H1 (cell line): Measurements from ENCODE around the gene ASCL5. TPM values are rescaled to one million over a fixed set of nuclear protein-coding genes. Genes with fewer than 3 reads are reported as not detected.

ENCODE experiments used
- CTCF ChIA-PET: fragments of 300-600 bp; sonication (Branson Sonifier 250); formaldehyde crosslinking; loops from one replicate; lab custom pipeline; 2021; ENCODE audit not compliant: partially characterized antibody; lab: Charles Lee
- POLR2A ChIA-PET: fragments of 300-600 bp; sonication (Branson Sonifier 250); formaldehyde crosslinking; loops from one replicate; lab custom pipeline; 2021; ENCODE audit warnings: inconsistent platforms; ENCODE audit not compliant: partially characterized antibody; lab: Charles Lee
- DNase-seq, 2 experiments: peaks; one replicate each; pipeline versions ENCODE4 v3.0.0 to v3.0.0-alpha.2; 2010 to 2022; ENCODE audit warnings: low spot score in 2 of 2, low read depth in 1 of 2, mixed read lengths in 1 of 2
- FAIRE-seq: peaks from 2 replicates; lab custom pipeline; 2011; peaks lifted over from hg19 to GRCh38; lab: Jason Lieb, UNC
- H2AFZ ChIP-seq: 2 replicates; pipeline ENCODE4 v1.8.1; 2012; ENCODE audit warnings: low read length, inconsistent platforms
- H2AK5ac ChIP-seq: 2 replicates; pipeline ENCODE4 v1.6.1; 2013; ENCODE audit warnings: low read depth, low read length
- H2BK120ac ChIP-seq: replicated peaks from 2 replicates; pipeline ENCODE3; 2013; ENCODE audit warnings: low read depth, low read length, inconsistent platforms
- H2BK12ac ChIP-seq: 2 replicates; pipeline ENCODE4 v1.6.1; 2013; ENCODE audit warnings: low read depth, low read length
- H2BK15ac ChIP-seq: 2 replicates; pipeline ENCODE4 v1.6.1; 2013; ENCODE audit warnings: low read length
- H2BK20ac ChIP-seq: 2 replicates; pipeline ENCODE4 v1.6.1; 2013; ENCODE audit warnings: low read length
- H2BK5ac ChIP-seq: 2 replicates; pipeline ENCODE4 v1.6.1; 2013; ENCODE audit warnings: low read depth, low read length
- H3K14ac ChIP-seq: 2 replicates; pipeline ENCODE4 v1.6.1; 2013; ENCODE audit warnings: inconsistent platforms; ENCODE audit not compliant: insufficient read length
- H3K18ac ChIP-seq: 2 replicates; pipeline ENCODE4 v1.6.1; 2013; ENCODE audit warnings: low read length; ENCODE audit errors: extremely low read depth
- H3K23ac ChIP-seq: 2 replicates; pipeline ENCODE4 v1.6.1; 2013; ENCODE audit warnings: inconsistent platforms; ENCODE audit not compliant: insufficient read length
- H3K23me2 ChIP-seq: 2 replicates; pipeline ENCODE4 v1.6.1; 2013; ENCODE audit warnings: low read depth, low read length
- H3K27ac ChIP-seq: 2 replicates; pipeline ENCODE4 v1.6.1; 2011; ENCODE audit warnings: low read depth, low read length, inconsistent platforms
- H3K27me3 ChIP-seq, 4 experiments: replicated peaks in 1 of 4; 1 replicate in 1 of 4; 2 replicates in 3 of 4; pipeline versions ENCODE4 v1.6.1 to v1.8.1; 2011 to 2013; ENCODE audit warnings: low read length in 3 of 4, mild to moderate bottlenecking in 3 of 4, inconsistent platforms in 2 of 4, mixed read lengths in 2 of 4, moderate library complexity in 1 of 4; ENCODE audit not compliant: control insufficient read depth in 3 of 4, insufficient read depth in 3 of 4; ENCODE audit errors: extremely low read depth in 1 of 4
- H3K36me3 ChIP-seq, 4 experiments: 2 replicates each; pipeline versions ENCODE4 v1.6.1 to v1.8.1; 2011 to 2013; ENCODE audit warnings: mild to moderate bottlenecking in 4 of 4, low read length in 3 of 4, moderate library complexity in 2 of 4, control low read depth in 1 of 4, inconsistent platforms in 1 of 4; ENCODE audit not compliant: insufficient read depth in 4 of 4, control insufficient read depth in 2 of 4
- H3K4ac ChIP-seq: replicated peaks from 2 replicates; pipeline ENCODE3; 2013; ENCODE audit warnings: low read length, low read depth, mixed read lengths, inconsistent platforms; ENCODE audit not compliant: insufficient read length
- H3K4me1 ChIP-seq, 4 experiments: replicated peaks in 1 of 4; 1 replicate in 1 of 4; 2 replicates in 3 of 4; pipeline versions ENCODE4 v1.6.1 to v1.8.1; 2011 to 2013; ENCODE audit warnings: low read length in 3 of 4, inconsistent platforms in 2 of 4, mixed read lengths in 1 of 4; ENCODE audit not compliant: insufficient read depth in 4 of 4, control insufficient read depth in 3 of 4
- H3K4me2 ChIP-seq, 2 experiments: 2 replicates each; pipeline versions ENCODE4 v1.6.1 to v1.8.1; 2011 to 2013; ENCODE audit warnings: low read depth in 2 of 2, low read length in 2 of 2, control low read depth in 1 of 2, inconsistent platforms in 1 of 2, mild to moderate bottlenecking in 1 of 2; ENCODE audit not compliant: insufficient read depth in 1 of 2
- H3K4me3 ChIP-seq, 4 experiments: fragments of 200-600, 300-600 bp in 1 of 4; sonication (generic), shearing (Covaris generic), sonication (Bioruptor Twin) in 1 of 4; 2 replicates each; pipeline versions ENCODE4 v1.5.1 to v1.8.1; 2011 to 2016; ENCODE audit warnings: low read length in 4 of 4, low read depth in 3 of 4, control low read depth in 2 of 4, inconsistent platforms in 2 of 4, mild to moderate bottlenecking in 2 of 4, mixed read lengths in 1 of 4, moderate library complexity in 1 of 4; ENCODE audit not compliant: insufficient read depth in 2 of 4; ENCODE audit errors: extremely low read depth in 1 of 4
- H3K56ac ChIP-seq: replicated peaks from 2 replicates; pipeline ENCODE3; 2013; ENCODE audit warnings: low read depth, mild to moderate bottlenecking, mixed read lengths, low read length, inconsistent platforms; ENCODE audit not compliant: insufficient read length
- H3K79me1 ChIP-seq: 2 replicates; pipeline ENCODE4 v1.6.1; 2013; ENCODE audit warnings: low read depth, low read length, control low read depth
- H3K79me2 ChIP-seq, 2 experiments: 2 replicates each; pipeline versions ENCODE4 v1.6.1 to v1.8.1; 2012 to 2013; ENCODE audit warnings: low read length in 2 of 2, mild to moderate bottlenecking in 2 of 2, inconsistent platforms in 1 of 2; ENCODE audit not compliant: insufficient read depth in 2 of 2, control insufficient read depth in 1 of 2
- H3K9ac ChIP-seq, 4 experiments: replicated peaks in 1 of 4; 1 replicate in 1 of 4; 2 replicates in 3 of 4; pipeline versions ENCODE4 v1.6.1 to v1.8.1; 2011 to 2013; ENCODE audit warnings: low read depth in 3 of 4, low read length in 3 of 4, control low read depth in 2 of 4, mild to moderate bottlenecking in 2 of 4, moderate library complexity in 2 of 4, inconsistent platforms in 1 of 4; ENCODE audit errors: extremely low read depth in 1 of 4
- H3K9me3 ChIP-seq, 2 experiments: 2 replicates each; pipeline versions ENCODE4 v1.6.1 to v1.8.1; 2012 to 2013; ENCODE audit warnings: mild to moderate bottlenecking in 2 of 2, moderate library complexity in 2 of 2, control low read depth in 1 of 2, inconsistent platforms in 1 of 2, low read depth in 1 of 2, low read length in 1 of 2, mixed read lengths in 1 of 2; ENCODE audit not compliant: insufficient read depth in 2 of 2
- H4K20me1 ChIP-seq, 2 experiments: replicated peaks in 1 of 2; 2 replicates each; pipeline versions ENCODE3 to v1.8.1; 2011 to 2013; ENCODE audit warnings: inconsistent platforms in 2 of 2, low read length in 2 of 2, mild to moderate bottlenecking in 1 of 2; ENCODE audit not compliant: insufficient read depth in 2 of 2, control insufficient read depth in 1 of 2
- H4K5ac ChIP-seq: 2 replicates; pipeline ENCODE4 v1.6.1; 2013; ENCODE audit warnings: low read length, low read depth, mixed read lengths, inconsistent platforms; ENCODE audit not compliant: insufficient read length
- H4K8ac ChIP-seq: 2 replicates; pipeline ENCODE4 v1.8.0; 2013; ENCODE audit warnings: mild to moderate bottlenecking, moderate library complexity, low read length, inconsistent platforms; ENCODE audit not compliant: insufficient read depth; ENCODE audit errors: extremely low read depth
- H4K91ac ChIP-seq: replicated peaks from 2 replicates; pipeline ENCODE3; 2013; ENCODE audit warnings: low read length, mixed read lengths, inconsistent platforms; ENCODE audit not compliant: insufficient read length
- BACH1 ChIP-seq: IDR thresholded peaks from 2 replicates; pipeline ENCODE4 v1.6.1; 2012; ENCODE audit warnings: low read length, improper control_type of control experiment
- CEBPB ChIP-seq: IDR thresholded peaks from 2 replicates; pipeline ENCODE4 v1.6.1; 2012; ENCODE audit warnings: low read depth, low read length
- CHD1 ChIP-seq: IDR thresholded peaks from 2 replicates; pipeline ENCODE4 v1.6.1; 2012; ENCODE audit warnings: low read depth, low read length, improper control_type of control experiment
- CREB1 ChIP-seq: IDR thresholded peaks from 2 replicates; pipeline ENCODE4 v1.6.1; 2012; ENCODE audit warnings: inconsistent platforms
- EP300 ChIP-seq, 2 experiments: IDR thresholded peaks; 1 replicate in 1 of 2; 2 replicates in 1 of 2; pipeline ENCODE4 v1.6.1; 2011 to 2012; ENCODE audit warnings: low read depth in 2 of 2, low read length in 2 of 2, mild to moderate bottlenecking in 2 of 2, borderline replicate concordance in 1 of 2, inconsistent platforms in 1 of 2, moderate library complexity in 1 of 2
- RFX5 ChIP-seq: IDR thresholded peaks from 2 replicates; pipeline ENCODE4 v1.6.1; 2011; ENCODE audit warnings: low read depth, low read length, improper control_type of control experiment, borderline replicate concordance
- TAF7 ChIP-seq: optimal IDR thresholded peaks from 2 replicates; pipeline ENCODE3; 2011; ENCODE audit warnings: low read depth, mild to moderate bottlenecking, inconsistent platforms, low read length, moderate library complexity, borderline replicate concordance
- TEAD4 ChIP-seq: IDR thresholded peaks from 2 replicates; pipeline ENCODE4 v1.6.1; 2012; ENCODE audit warnings: low read depth, low read length, inconsistent platforms, mixed read lengths
- YY1 ChIP-seq: IDR thresholded peaks from 2 replicates; pipeline ENCODE4 v1.6.1; 2011; ENCODE audit warnings: low read depth, mild to moderate bottlenecking, low read length
- whole genome bisulfite sequencing, 2 experiments: shearing (Covaris generic) in 1 of 2; methylation state at CpG; one replicate each; pipeline versions ENCODE4 v1.1.6 to v1.1.7; 2013 to 2015; ENCODE audit warnings: low lambda C conversion rate in 2 of 2, mixed read lengths in 2 of 2, inconsistent platforms in 1 of 2, low coverage in 1 of 2, missing lambda C conversion rate in 1 of 2; ENCODE audit not compliant: insufficient replicate concordance in 2 of 2, insufficient coverage in 1 of 2, insufficient read length in 1 of 2; ENCODE audit errors: extremely low coverage in 1 of 2, missing lambda C conversion rate in 1 of 2; 5-methylcytosine and 5-hydroxymethylcytosine counted together
- polyA plus RNA-seq, 7 experiments: library from polyadenylated mRNA; depleted of rRNA in 3 of 7; stranded (reverse) in 5 of 7; unstranded in 2 of 7; fragments of >200 nt in 5 of 7; fragments of 200-250 nt in 2 of 7; gene quantifications; 1 replicate in 5 of 7; 2 replicates in 1 of 7; 4 replicates in 1 of 7; pipeline versions ENCODE4 v1.2.1 to v1.2.3, GENCODE V29; 2011 to 2013; ENCODE audit warnings: missing spikeins in 2 of 7, mixed read lengths in 2 of 7
- total RNA-seq: library from RNA; stranded (reverse); fragmentation: NEBNext Ultra II Directional; extraction: Animal tissue kit (Norgen Biotek cat#: 25700); gene quantifications from 2 replicates; pipeline ENCODE4 v1.2.1, GENCODE V29; 2021

Gene ASCL5
- total and polyA plus RNA-seq, 2 of the 8 experiments (the other 6 are each of a cell fraction or from before 2014, with no cell fraction given) = 0.29 to 0.41 TPM

DNA sequence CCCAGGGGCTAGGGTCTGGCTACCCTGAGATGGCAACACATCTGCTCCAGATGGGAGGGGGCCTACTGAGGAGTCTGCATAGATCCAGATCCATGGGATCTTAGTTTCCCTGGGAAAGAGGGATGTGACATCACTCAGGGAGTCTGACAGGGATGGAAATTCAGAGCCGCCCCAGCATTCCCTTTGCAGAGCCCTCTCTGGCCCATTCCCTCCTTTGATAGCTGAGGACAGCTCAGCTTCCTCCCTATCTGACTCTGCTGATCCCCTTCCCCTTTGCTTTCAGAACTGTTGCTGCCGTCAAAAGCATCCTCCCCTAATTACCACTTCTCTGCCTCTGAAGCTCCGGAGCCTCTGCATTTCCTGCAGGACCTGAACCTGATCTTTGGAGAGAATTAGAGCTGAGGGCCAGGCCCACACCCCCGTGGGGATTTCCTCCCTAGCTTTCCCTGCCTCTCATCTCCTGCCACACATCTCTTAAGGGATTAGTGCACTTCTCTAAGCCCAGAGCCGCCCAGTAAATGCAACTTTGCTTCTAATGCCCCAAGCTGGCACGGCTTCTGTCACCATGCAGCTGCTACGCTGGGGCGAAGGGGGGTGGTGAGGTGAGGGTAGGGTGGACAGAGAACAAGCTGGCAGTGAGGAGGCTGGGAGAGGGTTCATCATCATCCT is 9.5 kb upstream of the ASCL5 start:
- Histone ChIP-seq H3K4me3 (no peak overlapping the region), H3K79me1 (no peaks in the 10 kb centered on the region; the same call in 1 of the 2 replicates), H3K79me2 (no peaks in the 10 kb centered on the region), H3K23ac (no peak overlapping the region), H2AFZ (no peak overlapping the region), H3K4me1 (no peaks in the 10 kb centered on the region), H4K8ac (no peak overlapping the region), H3K23me2 (no peaks in the 10 kb centered on the region), H3K27me3 (no peaks in the 10 kb centered on the region), H3K27ac (no peak overlapping the region), H3K9me3 (no peaks in the 10 kb centered on the region), H4K20me1 (peaks cover 3 to 14% of the 10 kb centered on the region in 2 experiments), H3K56ac (no peak overlapping the region), H3K9ac (no peak overlapping the region), H3K14ac (no peak overlapping the region), H3K4me2 (no peak overlapping the region), H4K91ac (no peak overlapping the region), H2BK5ac (no peak overlapping the region), H4K5ac (no peak overlapping the region), H3K36me3 (peaks cover 11 to 62% (median 29%) of the 10 kb centered on the region in 4 experiments), H2AK5ac (no peak overlapping the region), H2BK12ac (no peak overlapping the region), H3K4ac (no peak overlapping the region), H2BK120ac (no peak overlapping the region), H2BK15ac (no peak overlapping the region), H2BK20ac (no peak overlapping the region), H3K18ac (no peak overlapping the region)
- TF ChIP-seq CREB1 (no peak), RFX5 (no peak), TAF7 (no peak), YY1 (no peak), TEAD4 (no peak), CEBPB (no peak), BACH1 (no peak), CHD1 (no peak), EP300 (IDR thresholded peaks at IDR 0.05; ENCODE audit: borderline replicate concordance in 1 of 2, low read depth in 2 of 2, low read length in 2 of 2) (no peak)
- FAIRE-seq (no peak), DNase-seq (no peak)
- ChIA-PET POLR2A (interaction anchor here (0.7 to 3.7 kb wide), 4 partner anchors 9 to 526 kb away, joined by 3 to 28 read pairs (median 6); partner anchors contain the start of gene TMEM9), CTCF (interaction anchor here (0.6 to 5.8 kb wide), 8 partner anchors 13 to 157 kb away, joined by 3 to 32 read pairs (median 5); no protein-coding TSS in a partner anchor)
- WGBS, 2 experiments = 78% methylated on average over 8 of the region's 8 CpGs; no CpG with 5 or more reads in 1 of the 2 experiments
